GM23248 (cell line): ENCODE measurements around the gene CCL13. TPM values are rescaled to one million over a fixed set of nuclear protein-coding genes. Genes with fewer than 3 reads are reported as not detected.

Experiments
- DNase-seq: peaks from one replicate; pipeline ENCODE4 v3.0.0-alpha.2; 2015
- H2AFZ ChIP-seq: fragments of 200-600 bp; sonication (generic); 2 replicates; pipeline ENCODE4 v1.6.1; 2016; ENCODE audit warnings: antibody characterized with exemption
- H3F3A ChIP-seq: fragments of 200-600 bp; sonication (generic); 2 replicates; pipeline ENCODE4 v1.6.1; 2016; ENCODE audit warnings: mild to moderate bottlenecking, antibody characterized with exemption, mixed run types; ENCODE audit not compliant: insufficient read depth
- H3K27ac ChIP-seq: fragments of 200-600 bp; sonication (generic); 2 replicates; pipeline ENCODE4 v1.5.1; 2016; ENCODE audit warnings: mild to moderate bottlenecking
- H3K27me3 ChIP-seq: fragments of 200-600 bp; sonication (generic); replicated peaks from 2 replicates; pipeline ENCODE4 v1.6.1; 2016; ENCODE audit warnings: mild to moderate bottlenecking; ENCODE audit not compliant: insufficient read depth
- H3K36me3 ChIP-seq: fragments of 200-600 bp; sonication (generic); 2 replicates; pipeline ENCODE4 v1.6.1; 2016; ENCODE audit warnings: low read depth, mild to moderate bottlenecking
- H3K4me1 ChIP-seq: fragments of 200-600 bp; sonication (generic); 2 replicates; pipeline ENCODE4 v1.6.1; 2016; ENCODE audit warnings: mild to moderate bottlenecking; ENCODE audit not compliant: insufficient read depth
- H3K4me2 ChIP-seq: fragments of 200-600 bp; sonication (generic); one replicate; pipeline ENCODE4 v1.6.1; 2016; ENCODE audit warnings: mild to moderate bottlenecking; ENCODE audit not compliant: unreplicated experiment
- H3K4me3 ChIP-seq: fragments of 200-600 bp; sonication (generic); 2 replicates; pipeline ENCODE4 v1.5.1; 2016; ENCODE audit warnings: mild to moderate bottlenecking
- H3K79me2 ChIP-seq: fragments of 200-600 bp; sonication (generic); 2 replicates; pipeline ENCODE4 v1.6.1; 2016; ENCODE audit warnings: mild to moderate bottlenecking; ENCODE audit not compliant: insufficient read depth
- H3K9ac ChIP-seq: fragments of 200-600 bp; sonication (generic); 2 replicates; pipeline ENCODE4 v1.6.1; 2016; ENCODE audit warnings: mild to moderate bottlenecking
- H3K9me2 ChIP-seq: fragments of 200-600 bp; sonication (generic); 2 replicates; pipeline ENCODE4 v1.6.1; 2016; ENCODE audit warnings: mixed run types, mild to moderate bottlenecking, moderate library complexity; ENCODE audit not compliant: insufficient read depth
- H3K9me3 ChIP-seq: fragments of 200-600 bp; sonication (generic); one replicate; pipeline ENCODE4 v1.6.1; 2017; ENCODE audit warnings: low read depth
- H4K20me1 ChIP-seq: fragments of 200-600 bp; sonication (generic); 2 replicates; pipeline ENCODE4 v1.6.0; 2016; ENCODE audit not compliant: insufficient read depth
- EZH2 ChIP-seq: fragments of 200-600 bp; sonication (generic); IDR thresholded peaks from 2 replicates; pipeline ENCODE4 v1.6.1; 2018; ENCODE audit warnings: antibody characterized with exemption, mild to moderate bottlenecking; ENCODE audit not compliant: insufficient read depth, poor library complexity, severe bottlenecking
- EZH2phosphoT487 ChIP-seq: fragments of 200-600 bp; sonication (generic); IDR thresholded peaks from 2 replicates; pipeline ENCODE4 v1.6.1; 2018; ENCODE audit warnings: antibody characterized with exemption, moderate library complexity, mild to moderate bottlenecking, low read depth; ENCODE audit not compliant: insufficient read depth
- WGBS, 2 experiments: methylation state at CpG; one replicate each; pipeline ENCODE4 v1.1.6; 2015 to 2017; ENCODE audit warnings: low lambda C conversion rate in 2 of 2, low coverage in 1 of 2; ENCODE audit errors: missing lambda C conversion rate in 2 of 2; 5-methylcytosine and 5-hydroxymethylcytosine counted together
- in situ Hi-C: fragments of 300-500 bp; cut with MboI; formaldehyde crosslinking; loops from 2 replicates; pipeline ENCODE4 v1.15.0; 2020
- polyA plus RNA-seq: library from polyadenylated mRNA; unstranded; fragments of >200 nt; fragmentation: Nextera tagmentation; extraction: Ambion mirVana; gene quantifications from 2 replicates; pipeline ENCODE4 v1.2.1, GENCODE V29; 2016
- total RNA-seq: library from RNA; depleted of rRNA; stranded (reverse); fragments of >200 nt; shearing (Covaris generic); gene quantifications from 2 replicates; pipeline ENCODE4 v1.2.3, GENCODE V29; 2014

The CCL13 gene
- total and polyA plus RNA-seq, 2 experiments from 2014 or later = not detected

DNA sequence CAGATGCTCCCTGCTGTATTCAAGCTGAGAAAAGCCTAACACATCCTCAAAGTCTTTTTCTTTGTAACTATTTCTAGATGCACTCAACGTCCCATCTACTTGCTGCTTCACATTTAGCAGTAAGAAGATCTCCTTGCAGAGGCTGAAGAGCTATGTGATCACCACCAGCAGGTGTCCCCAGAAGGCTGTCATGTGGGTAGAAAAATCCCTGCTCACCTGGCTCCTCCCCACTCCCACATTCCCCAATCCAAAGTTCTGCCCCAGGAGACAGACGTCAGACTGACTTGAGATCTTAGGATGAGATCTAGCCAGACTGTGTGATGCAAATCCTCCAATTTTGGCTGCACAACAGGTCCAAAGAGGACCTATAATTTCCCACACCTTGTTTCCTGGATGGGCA, 1.1 kb downstream of the CCL13 start:
- Histone ChIP-seq H4K20me1 (no peaks in the 10 kb centered on the region), H3K27ac (no peak overlapping the region), H3F3A (no peaks in the 10 kb centered on the region), H3K4me1 (no peaks in the 10 kb centered on the region), H3K9ac (no peak overlapping the region), H3K9me3 (no peaks in the 10 kb centered on the region), H2AFZ (no peak overlapping the region), H3K4me2 (no peak overlapping the region), H3K27me3 (peaks cover 7% of the 10 kb centered on the region; the same call in 1 of the 2 replicates), H3K79me2 (no peaks in the 10 kb centered on the region), H3K36me3 (no peaks in the 10 kb centered on the region), H3K9me2 (no peaks in the 10 kb centered on the region), H3K4me3 (no peak overlapping the region)
- TF ChIP-seq EZH2 (no peak), EZH2phosphoT487 (no peak)
- in situ Hi-C loops = no loop called here
- no peak for DNase-seq
- WGBS, 2 experiments = 31 to 66% methylated on average over 2 of the region's 2 CpGs

DNA sequence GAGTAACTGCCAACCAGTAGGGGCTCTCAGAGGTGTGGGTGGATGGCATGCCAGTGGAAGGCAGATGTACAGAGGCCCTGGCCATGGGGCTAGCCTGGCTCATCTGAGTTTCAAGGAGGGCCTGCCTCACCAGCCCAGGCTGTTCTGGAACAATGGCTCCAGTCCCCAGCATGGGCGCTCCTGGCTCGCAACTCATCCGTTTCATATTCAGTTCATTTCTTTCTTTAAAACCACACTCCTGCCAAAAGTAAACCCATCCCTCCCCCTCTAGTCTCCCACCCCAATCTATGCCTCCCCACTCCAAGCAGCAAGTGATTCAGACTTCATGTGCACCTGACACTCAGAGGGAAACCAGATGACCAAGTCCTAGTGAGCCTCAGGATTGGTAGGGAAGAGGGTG, 2.4 kb downstream of the CCL13 start:
- TF ChIP-seq EZH2 (no peak), EZH2phosphoT487 (no peak)
- Histone ChIP-seq H3K36me3 (no peaks in the 10 kb centered on the region), H4K20me1 (no peaks in the 10 kb centered on the region), H3K4me3 (no peak overlapping the region), H3K4me1 (no peaks in the 10 kb centered on the region), H3K4me2 (no peak overlapping the region), H3K9me2 (no peaks in the 10 kb centered on the region), H3K27me3 (peaks cover 10% of the 10 kb centered on the region; the same call in 1 of the 2 replicates), H3K9ac (no peak overlapping the region), H3K9me3 (no peaks in the 10 kb centered on the region), H3F3A (no peaks in the 10 kb centered on the region), H2AFZ (no peak overlapping the region), H3K27ac (no peak overlapping the region), H3K79me2 (no peaks in the 10 kb centered on the region)
- in situ Hi-C loops = no loop called here
- DNase-seq = no peak
- WGBS, 2 experiments = 99 to 100% methylated on average over 2 to 3 of the region's 3 CpGs

DNA sequence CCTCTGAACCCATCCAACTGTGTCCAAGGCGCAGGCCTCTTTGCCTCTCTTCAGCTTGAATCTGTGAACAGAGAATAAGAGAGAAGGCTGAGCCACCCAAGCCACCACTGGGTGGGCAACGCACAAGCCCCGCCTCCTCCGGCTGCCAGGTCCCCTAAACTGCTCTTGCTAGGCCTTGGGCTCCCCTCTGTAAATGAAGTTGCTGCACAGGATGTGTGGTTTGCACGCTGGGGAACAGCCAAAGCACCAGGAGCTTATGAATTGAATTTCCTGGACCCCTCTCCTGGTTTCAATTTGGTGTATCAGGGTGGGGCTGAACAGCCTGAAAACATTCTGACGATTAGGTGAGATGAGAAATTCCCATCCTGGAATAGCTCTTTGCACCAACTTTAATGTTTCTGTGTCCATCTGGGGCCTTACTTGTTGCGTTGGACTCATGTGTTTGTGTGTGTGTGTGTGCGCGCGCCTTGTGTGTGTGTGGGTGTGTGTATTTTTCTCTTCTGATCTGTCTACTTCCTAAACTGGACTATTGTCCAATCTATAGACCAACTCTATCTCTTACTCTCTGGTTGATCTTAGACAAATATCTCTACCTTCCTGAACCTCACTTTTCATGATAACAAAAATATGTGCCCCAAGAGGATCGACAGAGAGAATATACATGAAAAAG, 4.5 kb downstream of the CCL13 start:
- Histone ChIP-seq H3K79me2 (no peaks in the 10 kb centered on the region), H3K27me3 (peaks cover 23% of the 10 kb centered on the region), H3F3A (no peaks in the 10 kb centered on the region), H2AFZ (no peak overlapping the region), H3K4me2 (no peak overlapping the region), H3K9me3 (no peaks in the 10 kb centered on the region), H3K9ac (no peak overlapping the region), H3K4me3 (no peak overlapping the region), H3K36me3 (no peaks in the 10 kb centered on the region), H3K9me2 (no peaks in the 10 kb centered on the region), H3K4me1 (no peaks in the 10 kb centered on the region), H4K20me1 (no peaks in the 10 kb centered on the region), H3K27ac (no peak overlapping the region)
- TF ChIP-seq EZH2phosphoT487 = no peak
- TF ChIP-seq EZH2 = no peak
- 65 to 68% methylated on average over 11 of the region's 11 CpGs for WGBS, 2 experiments
- DNase-seq = no peak
- in situ Hi-C loops = loop anchor here (10.0 kb wide), 1 partner anchor 166 kb away; no protein-coding TSS in a partner anchor

DNA sequence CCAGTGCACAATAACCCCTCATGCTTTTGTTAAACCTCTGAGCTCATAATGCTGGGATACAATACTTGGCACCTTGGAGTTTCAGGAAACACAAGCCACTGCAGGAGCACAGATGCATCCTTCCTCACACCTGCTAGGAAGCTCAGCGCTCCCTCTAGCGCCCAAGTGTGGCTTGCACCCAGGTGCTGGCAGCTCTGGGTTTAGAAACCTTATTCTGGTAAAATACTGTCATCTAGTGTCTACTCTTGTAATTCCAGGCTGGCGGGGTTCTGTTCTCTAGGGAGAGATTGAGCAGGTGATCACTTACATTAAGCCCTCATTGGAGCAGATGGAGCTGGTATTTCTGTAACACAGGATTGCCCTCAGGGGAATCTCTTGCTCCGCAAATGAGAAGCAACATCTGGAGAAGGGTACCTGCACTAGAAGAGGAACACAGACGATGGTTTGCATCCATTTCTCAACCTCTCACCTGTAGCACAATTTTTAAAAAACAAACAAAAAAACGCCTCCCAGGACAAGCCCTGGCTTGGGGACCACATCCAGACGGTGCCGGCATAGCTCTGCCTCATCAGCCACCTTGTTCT, 5.3 kb downstream of the CCL13 start:
- Histone ChIP-seq H3K4me3 (no peak overlapping the region), H4K20me1 (no peaks in the 10 kb centered on the region), H2AFZ (no peak overlapping the region), H3K9me2 (no peaks in the 10 kb centered on the region), H3K4me2 (no peak overlapping the region), H3K9me3 (no peaks in the 10 kb centered on the region), H3K36me3 (no peaks in the 10 kb centered on the region), H3K27me3 (peaks cover 29% of the 10 kb centered on the region), H3K27ac (no peak overlapping the region), H3F3A (no peaks in the 10 kb centered on the region), H3K79me2 (no peaks in the 10 kb centered on the region), H3K4me1 (no peaks in the 10 kb centered on the region), H3K9ac (no peak overlapping the region)
- 3 to 7% methylated on average over 8 of the region's 8 CpGs for WGBS, 2 experiments
- no peak for TF ChIP-seq EZH2phosphoT487
- in situ Hi-C loops = loop anchor here (10.0 kb wide), 1 partner anchor 167 kb away; no protein-coding TSS in a partner anchor
- peak; percentile 90 for DNase-seq
